ENCODE measurements around the gene FAM171A1.

The FAM171A1 gene

GRCh38 chr10:15363031-15363430 is 8.1 kb downstream of the FAM171A1 start:
- no peak overlapping the region for H3K27ac ChIP-seq (ENCODE audit: poor library complexity, severe bottlenecking)
- H3K9me3 ChIP-seq (ENCODE audit: severe bottlenecking): no peaks in the 10 kb centered on the region
- no peaks in the 10 kb centered on the region for H3K4me1 ChIP-seq (ENCODE audit: insufficient read depth, poor library complexity, severe bottlenecking)
- H3K36me3 ChIP-seq (ENCODE audit: low read depth): no peaks in the 10 kb centered on the region
- H3K4me3 ChIP-seq (ENCODE audit: severe bottlenecking): no peak overlapping the region
- no peak for TF ChIP-seq CTCF (IDR thresholded peaks at IDR 0.05; ENCODE audit: poor library complexity, severe bottlenecking)
- DNase-seq (ENCODE audit: low spot score) (no peak), ATAC-seq (ENCODE audit: low read depth) (no peak)
- no peaks in the 10 kb centered on the region for H3K27me3 ChIP-seq (ENCODE audit: insufficient read depth, poor library complexity, severe bottlenecking)

- Histone ChIP-seq H3K27ac (ENCODE audit: poor library complexity, severe bottlenecking) (no peak overlapping the region), H3K4me3 (ENCODE audit: severe bottlenecking) (no peak overlapping the region), H3K27me3 (ENCODE audit: insufficient read depth, poor library complexity, severe bottlenecking) (no peaks in the 10 kb centered on the region), H3K36me3 (ENCODE audit: low read depth) (no peaks in the 10 kb centered on the region), H3K4me1 (ENCODE audit: insufficient read depth, poor library complexity, severe bottlenecking) (no peaks in the 10 kb centered on the region), H3K9me3 (ENCODE audit: severe bottlenecking) (no peaks in the 10 kb centered on the region)
- DNase-seq (ENCODE audit: low spot score): no peak
- TF ChIP-seq CTCF (IDR thresholded peaks at IDR 0.05; ENCODE audit: poor library complexity, severe bottlenecking): no peak
- no peak for ATAC-seq (ENCODE audit: low read depth)
These were observed 10.0 kb downstream of the FAM171A1 start for GRCh38 chr10:15361131-15361530.

GRCh38 chr10:15360566-15360965 is 10.5 kb downstream of the FAM171A1 start:
- no peak overlapping the region for H3K4me3 ChIP-seq (ENCODE audit: severe bottlenecking)
- no peak overlapping the region for H3K27ac ChIP-seq (ENCODE audit: poor library complexity, severe bottlenecking)
- no peak for ATAC-seq (ENCODE audit: low read depth)
- no peaks in the 10 kb centered on the region for H3K27me3 ChIP-seq (ENCODE audit: insufficient read depth, poor library complexity, severe bottlenecking)
- H3K4me1 ChIP-seq (ENCODE audit: insufficient read depth, poor library complexity, severe bottlenecking): no peaks in the 10 kb centered on the region
- TF ChIP-seq CTCF (IDR thresholded peaks at IDR 0.05; ENCODE audit: poor library complexity, severe bottlenecking): no peak
- DNase-seq (ENCODE audit: low spot score): no peak
- H3K36me3 ChIP-seq (ENCODE audit: low read depth): no peaks in the 10 kb centered on the region
- H3K9me3 ChIP-seq (ENCODE audit: severe bottlenecking): no peaks in the 10 kb centered on the region

DNA sequence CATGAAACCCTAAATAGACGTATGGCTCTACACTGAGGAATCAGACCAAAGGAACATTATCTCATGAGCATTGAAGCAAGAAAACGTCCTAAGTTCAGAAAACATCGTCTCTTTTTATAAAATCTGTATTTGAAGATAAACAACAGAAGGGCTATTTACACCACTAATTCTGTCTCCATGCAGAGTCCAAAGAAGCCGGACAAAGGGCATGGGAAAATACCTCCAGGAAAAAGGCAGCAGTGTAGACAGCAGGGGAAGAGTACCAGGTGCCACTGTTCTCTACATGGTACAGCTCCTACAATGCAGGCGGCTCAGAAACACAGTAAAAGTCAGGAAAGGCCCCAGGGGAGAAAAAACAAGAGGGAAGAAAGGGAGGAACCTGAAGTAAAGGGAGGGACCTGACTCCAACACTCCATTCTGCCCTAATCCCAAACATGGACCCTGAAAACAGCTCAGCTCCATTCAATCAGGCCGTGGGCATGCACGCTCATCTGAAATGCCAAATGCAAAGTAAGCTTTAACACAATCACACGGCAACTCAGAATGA is 17.5 kb downstream of the FAM171A1 start:
- Histone ChIP-seq H3K4me1 (ENCODE audit: insufficient read depth, poor library complexity, severe bottlenecking) (no peaks in the 10 kb centered on the region), H3K4me3 (ENCODE audit: severe bottlenecking) (no peak overlapping the region), H3K36me3 (ENCODE audit: low read depth) (no peaks in the 10 kb centered on the region), H3K27ac (ENCODE audit: poor library complexity, severe bottlenecking) (no peak overlapping the region), H3K9me3 (ENCODE audit: severe bottlenecking) (no peaks in the 10 kb centered on the region), H3K27me3 (ENCODE audit: insufficient read depth, poor library complexity, severe bottlenecking) (no peaks in the 10 kb centered on the region)
- ATAC-seq (ENCODE audit: low read depth) (no peak), DNase-seq (ENCODE audit: low spot score) (no peak)
- no peak for TF ChIP-seq CTCF (IDR thresholded peaks at IDR 0.05; ENCODE audit: poor library complexity, severe bottlenecking)

DNA sequence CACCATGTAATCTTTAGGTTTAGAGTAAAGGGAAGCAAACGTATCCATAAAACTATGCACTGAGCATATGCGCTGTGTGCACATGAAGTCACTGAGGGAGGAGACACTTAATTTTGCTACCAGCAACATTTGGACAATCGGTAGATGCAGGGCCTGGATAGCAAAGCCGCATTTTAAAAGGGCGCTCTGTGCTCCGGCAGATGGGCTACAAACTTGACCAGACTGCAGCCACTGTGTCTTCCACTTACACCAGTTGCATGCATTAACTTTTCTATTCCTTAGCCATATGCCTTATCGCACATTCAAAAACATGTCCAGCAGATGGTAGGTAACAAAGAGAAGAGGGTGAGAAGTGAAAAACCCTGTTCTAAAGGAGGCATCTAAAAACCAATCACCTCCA is 18.3 kb downstream of the FAM171A1 start:
- no peak for DNase-seq (ENCODE audit: low spot score)
- ATAC-seq (ENCODE audit: low read depth): no peak
- Histone ChIP-seq H3K9me3 (ENCODE audit: severe bottlenecking) (no peaks in the 10 kb centered on the region), H3K27me3 (ENCODE audit: insufficient read depth, poor library complexity, severe bottlenecking) (no peaks in the 10 kb centered on the region), H3K4me1 (ENCODE audit: insufficient read depth, poor library complexity, severe bottlenecking) (no peaks in the 10 kb centered on the region), H3K27ac (ENCODE audit: poor library complexity, severe bottlenecking) (no peak overlapping the region), H3K4me3 (ENCODE audit: severe bottlenecking) (no peak overlapping the region), H3K36me3 (ENCODE audit: low read depth) (no peaks in the 10 kb centered on the region)
- no peak for TF ChIP-seq CTCF (IDR thresholded peaks at IDR 0.05; ENCODE audit: poor library complexity, severe bottlenecking)
